Transverse colon (tissue), 4 donors: ENCODE data around the gene ACIN1.

Source experiments
- EP300 ChIP-seq: sonication (generic); formaldehyde crosslinking; IDR thresholded peaks from one replicate; pipeline ENCODE4 v1.6.1; 2017; ENCODE audit warnings: antibody characterized with exemption, low read depth
- POLR2A ChIP-seq: fragments of 450-650 bp; IDR thresholded peaks from one replicate; pipeline ENCODE4 v1.6.1; 2016; ENCODE audit warnings: antibody characterized with exemption, mild to moderate bottlenecking, moderate library complexity
- POLR2AphosphoS5 ChIP-seq, 3 donors: sonication (generic); formaldehyde crosslinking; IDR thresholded peaks; one replicate each; pipeline ENCODE4 v1.6.1; 2016; ENCODE audit warnings: antibody characterized with exemption in 3 of 3
- TF ChIP-seq, protein P1 (sequence below), 5 experiments: fragments of 200-600 bp in 3 of 5; fragments of 450-650 bp in 2 of 5; sonication (generic) in 3 of 5; IDR thresholded peaks; 1 replicate in 2 of 5; 2 replicates in 3 of 5; pipeline ENCODE4 v1.5.1; 2016 to 2017; ENCODE audit warnings: antibody characterized with exemption in 5 of 5, inconsistent platforms in 3 of 5, mild to moderate bottlenecking in 2 of 5, moderate library complexity in 1 of 5

DNA sequence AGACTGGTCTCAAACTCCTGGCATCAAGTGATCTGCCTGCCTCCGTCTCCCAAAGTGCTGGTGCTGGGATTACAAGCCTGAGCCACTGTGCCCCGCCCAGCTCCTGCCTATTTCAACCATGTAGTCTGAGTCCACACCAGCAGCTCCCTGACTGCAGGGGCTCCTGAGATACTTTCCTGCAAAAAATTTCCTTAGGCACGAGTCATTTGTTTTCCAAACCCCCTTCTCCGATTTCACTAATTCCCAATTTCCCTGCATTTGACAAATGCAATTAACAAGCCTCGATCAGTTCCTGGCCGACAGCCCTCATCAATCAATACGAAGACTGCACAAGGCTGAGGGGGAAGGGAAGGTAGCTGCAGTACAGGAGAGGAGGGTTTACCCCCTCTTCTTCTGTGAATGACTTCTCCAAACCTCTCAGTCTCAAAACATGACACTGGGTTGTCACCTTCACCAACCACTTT is 70.3 kb downstream of the ACIN1 start:
- TF ChIP-seq, protein P1, sequence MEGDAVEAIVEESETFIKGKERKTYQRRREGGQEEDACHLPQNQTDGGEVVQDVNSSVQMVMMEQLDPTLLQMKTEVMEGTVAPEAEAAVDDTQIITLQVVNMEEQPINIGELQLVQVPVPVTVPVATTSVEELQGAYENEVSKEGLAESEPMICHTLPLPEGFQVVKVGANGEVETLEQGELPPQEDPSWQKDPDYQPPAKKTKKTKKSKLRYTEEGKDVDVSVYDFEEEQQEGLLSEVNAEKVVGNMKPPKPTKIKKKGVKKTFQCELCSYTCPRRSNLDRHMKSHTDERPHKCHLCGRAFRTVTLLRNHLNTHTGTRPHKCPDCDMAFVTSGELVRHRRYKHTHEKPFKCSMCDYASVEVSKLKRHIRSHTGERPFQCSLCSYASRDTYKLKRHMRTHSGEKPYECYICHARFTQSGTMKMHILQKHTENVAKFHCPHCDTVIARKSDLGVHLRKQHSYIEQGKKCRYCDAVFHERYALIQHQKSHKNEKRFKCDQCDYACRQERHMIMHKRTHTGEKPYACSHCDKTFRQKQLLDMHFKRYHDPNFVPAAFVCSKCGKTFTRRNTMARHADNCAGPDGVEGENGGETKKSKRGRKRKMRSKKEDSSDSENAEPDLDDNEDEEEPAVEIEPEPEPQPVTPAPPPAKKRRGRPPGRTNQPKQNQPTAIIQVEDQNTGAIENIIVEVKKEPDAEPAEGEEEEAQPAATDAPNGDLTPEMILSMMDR (IDR thresholded peaks at IDR 0.05): no peak
- TF ChIP-seq EP300: no peak
- no peak for TF ChIP-seq POLR2A
- no peak for TF ChIP-seq POLR2AphosphoS5 (IDR thresholded peaks at IDR 0.05)
